AG09309 (cell line): Measurements from ENCODE around the gene HSPA12B.
A peak's percentile ranks its signal among the peaks of the same experiment; 100 is the strongest.

Experiments used
- DNase-seq: peaks from one replicate; pipeline ENCODE4 v3.0.0-alpha.2; 2010; ENCODE audit warnings: low read depth
- H3K4me3 ChIP-seq: 2 replicates; pipeline ENCODE4 v1.5.1; 2011; ENCODE audit warnings: mild to moderate bottlenecking, low read depth, low read length, moderate library complexity; ENCODE audit not compliant: control insufficient read depth
- TF ChIP-seq, protein P1 (sequence below): IDR thresholded peaks from 2 replicates; pipeline ENCODE4 v1.5.1; 2011; ENCODE audit warnings: mild to moderate bottlenecking, low read depth, low read length, inconsistent platforms; ENCODE audit not compliant: insufficient read depth, control insufficient read depth; ENCODE audit errors: missing control alignments

HSPA12B gene, protein sequence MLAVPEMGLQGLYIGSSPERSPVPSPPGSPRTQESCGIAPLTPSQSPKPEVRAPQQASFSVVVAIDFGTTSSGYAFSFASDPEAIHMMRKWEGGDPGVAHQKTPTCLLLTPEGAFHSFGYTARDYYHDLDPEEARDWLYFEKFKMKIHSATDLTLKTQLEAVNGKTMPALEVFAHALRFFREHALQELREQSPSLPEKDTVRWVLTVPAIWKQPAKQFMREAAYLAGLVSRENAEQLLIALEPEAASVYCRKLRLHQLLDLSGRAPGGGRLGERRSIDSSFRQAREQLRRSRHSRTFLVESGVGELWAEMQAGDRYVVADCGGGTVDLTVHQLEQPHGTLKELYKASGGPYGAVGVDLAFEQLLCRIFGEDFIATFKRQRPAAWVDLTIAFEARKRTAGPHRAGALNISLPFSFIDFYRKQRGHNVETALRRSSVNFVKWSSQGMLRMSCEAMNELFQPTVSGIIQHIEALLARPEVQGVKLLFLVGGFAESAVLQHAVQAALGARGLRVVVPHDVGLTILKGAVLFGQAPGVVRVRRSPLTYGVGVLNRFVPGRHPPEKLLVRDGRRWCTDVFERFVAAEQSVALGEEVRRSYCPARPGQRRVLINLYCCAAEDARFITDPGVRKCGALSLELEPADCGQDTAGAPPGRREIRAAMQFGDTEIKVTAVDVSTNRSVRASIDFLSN

DNA sequence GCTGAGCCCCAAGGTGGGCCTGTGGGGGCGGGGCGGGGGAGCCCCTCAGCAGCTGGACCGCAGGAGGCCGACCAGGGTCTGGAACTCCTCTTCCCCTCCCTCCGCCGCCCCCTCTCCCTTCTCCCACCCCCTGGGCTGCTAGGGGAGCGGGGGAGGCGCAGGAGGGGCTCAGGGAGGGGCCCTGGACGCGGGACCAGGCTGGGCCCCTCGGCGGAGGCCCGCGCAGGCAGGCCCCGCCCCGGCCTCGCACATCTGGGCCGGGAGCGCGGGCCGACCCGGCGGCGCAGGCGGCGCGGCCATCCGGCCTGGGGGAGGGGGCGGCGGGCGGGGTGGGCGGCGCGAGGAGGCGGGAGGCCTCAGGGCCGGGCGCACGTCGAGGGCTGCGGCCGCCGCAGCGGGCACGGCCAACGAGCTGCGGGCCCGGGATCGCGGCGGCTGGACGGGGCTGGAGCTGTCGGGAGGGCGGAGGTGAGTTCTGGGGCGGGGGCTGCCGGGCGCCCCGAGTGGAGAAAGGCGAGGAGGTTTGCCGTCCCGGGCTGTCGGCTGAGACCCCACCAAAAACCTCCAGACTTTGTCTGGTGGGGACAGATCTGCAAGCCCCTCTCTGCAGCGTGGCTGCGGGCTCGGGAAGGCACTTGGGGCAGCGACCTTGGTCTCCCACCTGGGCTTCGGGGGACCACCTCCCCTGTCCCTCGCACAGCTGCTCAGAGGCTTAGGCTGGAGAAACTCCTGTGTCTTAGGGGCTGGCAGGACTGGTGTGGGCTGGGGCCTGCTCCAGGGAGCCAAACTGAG is at the start of gene HSPA12B:
Gene HSPA12B, plus strand, starts transcription at position 359 of the 792 bp plus-strand sequence. CDS start 5,990 bp downstream, outside the sequence.
- TF ChIP-seq, protein P1, sequence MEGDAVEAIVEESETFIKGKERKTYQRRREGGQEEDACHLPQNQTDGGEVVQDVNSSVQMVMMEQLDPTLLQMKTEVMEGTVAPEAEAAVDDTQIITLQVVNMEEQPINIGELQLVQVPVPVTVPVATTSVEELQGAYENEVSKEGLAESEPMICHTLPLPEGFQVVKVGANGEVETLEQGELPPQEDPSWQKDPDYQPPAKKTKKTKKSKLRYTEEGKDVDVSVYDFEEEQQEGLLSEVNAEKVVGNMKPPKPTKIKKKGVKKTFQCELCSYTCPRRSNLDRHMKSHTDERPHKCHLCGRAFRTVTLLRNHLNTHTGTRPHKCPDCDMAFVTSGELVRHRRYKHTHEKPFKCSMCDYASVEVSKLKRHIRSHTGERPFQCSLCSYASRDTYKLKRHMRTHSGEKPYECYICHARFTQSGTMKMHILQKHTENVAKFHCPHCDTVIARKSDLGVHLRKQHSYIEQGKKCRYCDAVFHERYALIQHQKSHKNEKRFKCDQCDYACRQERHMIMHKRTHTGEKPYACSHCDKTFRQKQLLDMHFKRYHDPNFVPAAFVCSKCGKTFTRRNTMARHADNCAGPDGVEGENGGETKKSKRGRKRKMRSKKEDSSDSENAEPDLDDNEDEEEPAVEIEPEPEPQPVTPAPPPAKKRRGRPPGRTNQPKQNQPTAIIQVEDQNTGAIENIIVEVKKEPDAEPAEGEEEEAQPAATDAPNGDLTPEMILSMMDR: no peak
- no peak within 1 kb of the TSS for H3K4me3 ChIP-seq
- DNase-seq: no peak

DNA sequence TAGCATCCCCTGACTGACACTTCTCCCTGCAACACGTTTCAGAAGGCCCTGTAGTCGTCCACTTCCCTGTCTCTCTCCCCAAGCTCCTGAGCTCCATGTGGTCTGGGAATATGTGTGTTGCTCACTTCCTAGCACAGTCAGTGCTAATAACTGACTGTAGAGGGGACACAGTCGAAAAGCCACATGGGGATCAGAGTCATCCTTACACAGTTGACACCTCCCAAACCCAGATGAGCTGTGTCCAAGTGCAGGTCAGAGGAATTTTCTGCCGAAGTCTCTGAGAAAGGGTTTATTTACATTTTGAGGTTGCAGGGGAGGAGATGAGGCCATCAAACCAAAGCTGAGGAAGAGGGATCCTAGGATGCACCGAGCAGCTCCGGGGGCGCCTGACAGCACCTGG is 47.1 kb upstream of the HSPA12B start:
- TF ChIP-seq, protein P1: no peak
- H3K4me3 ChIP-seq: no peak overlapping the region
- DNase-seq: no peak

DNA sequence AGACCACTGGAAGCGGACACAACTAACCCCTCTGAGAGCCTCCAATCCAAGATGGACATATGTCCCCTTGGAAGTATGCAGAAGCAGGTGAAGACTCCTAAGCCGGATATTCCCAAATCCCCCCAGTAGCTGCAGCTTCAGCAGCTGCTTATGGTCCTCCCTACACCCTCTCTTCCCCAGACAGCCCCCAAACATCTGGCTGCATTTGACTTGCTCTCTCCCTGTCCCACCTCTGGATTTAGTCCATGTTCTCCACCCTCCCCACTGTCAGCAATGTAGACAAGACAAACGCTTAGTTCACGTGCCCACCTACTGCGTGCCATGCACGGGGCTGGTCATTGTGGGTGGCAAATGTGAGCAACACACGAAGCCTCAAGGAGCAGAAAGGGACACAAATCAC is 46.1 kb upstream of the HSPA12B start:
- DNase-seq: no peak
- no peak overlapping the region for H3K4me3 ChIP-seq
- TF ChIP-seq, protein P1: no peak

DNA sequence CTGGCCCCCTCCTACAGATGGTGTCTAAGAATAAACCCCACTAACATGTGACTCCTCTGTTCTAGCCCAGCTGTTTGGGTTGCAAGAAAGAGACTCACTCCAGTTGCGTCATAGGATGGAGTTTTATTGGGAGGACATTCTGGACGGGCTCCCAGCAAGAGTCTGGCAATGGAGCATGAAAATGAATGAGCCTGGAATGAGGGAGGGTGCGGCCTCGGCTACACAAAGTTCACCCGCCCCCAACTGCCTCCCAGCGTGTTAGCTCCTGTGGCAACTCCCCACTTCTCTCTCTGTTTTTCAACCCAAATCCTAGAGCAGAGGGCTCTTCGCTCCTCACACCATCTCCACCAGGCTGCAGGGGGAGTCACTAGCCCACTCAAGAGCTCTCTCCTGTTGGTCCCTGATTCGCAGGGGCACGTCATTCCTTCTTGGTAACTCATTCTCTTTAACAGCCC is 45.6 kb upstream of the HSPA12B start:
- H3K4me3 ChIP-seq: peak overlapping the region; percentile 3
- TF ChIP-seq, protein P1: no peak
- peak; percentile 91 for DNase-seq

DNA sequence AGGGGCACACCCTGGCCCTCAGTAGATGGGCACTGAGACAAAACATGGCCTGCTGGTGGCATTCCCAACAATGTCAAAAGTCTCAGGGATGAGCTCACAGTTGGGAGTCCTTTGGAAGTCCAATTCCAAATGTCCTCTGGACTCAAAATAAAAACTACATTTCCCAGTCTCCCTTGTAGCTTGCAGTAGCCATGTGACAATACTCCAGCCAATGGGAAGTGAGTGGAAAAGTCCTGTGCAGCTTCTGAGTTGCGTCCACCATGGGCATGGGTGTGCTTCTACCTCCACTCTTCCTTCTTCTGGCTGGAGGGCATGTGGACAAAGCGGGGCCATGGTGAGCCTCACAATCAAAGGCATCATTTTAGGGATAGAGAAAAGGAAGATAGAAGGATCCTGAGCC is 44.8 kb upstream of the HSPA12B start:
- TF ChIP-seq, protein P1: no peak
- H3K4me3 ChIP-seq: no peak overlapping the region
- DNase-seq: no peak

DNA sequence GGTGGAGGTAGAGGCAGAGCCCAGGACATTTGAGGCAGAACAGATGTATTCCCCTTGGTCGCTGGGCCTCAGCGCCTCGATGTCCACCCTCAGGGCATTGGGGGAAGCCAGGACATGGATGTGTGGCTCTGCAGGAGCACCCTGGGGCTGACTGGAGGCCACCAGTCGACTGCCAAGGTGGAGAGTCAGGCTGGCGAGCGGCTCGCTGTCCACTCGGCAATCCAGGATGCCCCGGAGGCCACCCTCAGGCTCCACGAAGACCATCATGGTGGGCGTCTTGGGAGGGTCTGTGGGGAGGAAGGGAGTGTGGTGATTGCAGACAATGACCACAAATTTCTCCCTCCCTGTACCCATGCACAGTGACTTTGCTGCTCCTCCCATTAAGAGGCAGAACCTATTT is 42.5 kb upstream of the HSPA12B start:
- DNase-seq: no peak
- no peak overlapping the region for H3K4me3 ChIP-seq
- TF ChIP-seq, protein P1: no peak
